HepG2 (cell line): ENCODE results near the gene LNX2. TPM values are rescaled to one million over a fixed set of nuclear protein-coding genes. Genes with fewer than 3 reads are reported as not detected.
A peak's percentile ranks its signal among the peaks of the same experiment; 100 is the strongest.

Experiments
- ATAC-seq: fragments of 200-7000 bp; cut with Tn5 transposase; 3 replicates; pipeline ENCODE4 v1.9.1; 2020; ENCODE audit warnings: mild to moderate bottlenecking, moderate library complexity
- BruUV-seq: library from RNA; stranded (reverse); fragments of 400-500 nt; replicated peaks from 2 replicates; lab custom pipeline; 2021; lab: Mats Ljungman, UMichigan
- CTCF ChIA-PET: fragments of 300-600 bp; formaldehyde crosslinking; extraction: SDS; loops from one replicate; lab custom pipeline; 2021; ENCODE audit warnings: low total read pairs, inconsistent platforms, low intra/inter-chr PET ratio; lab: Yijun Ruan, JAX
- POLR2A ChIA-PET: fragments of 350-600 bp; sonication (Branson Sonifier 250); formaldehyde crosslinking; loops from one replicate; lab custom pipeline; 2020; ENCODE audit warnings: antibody characterized with exemption, inconsistent platforms; lab: Yijun Ruan, JAX
- DNase-seq: peaks from one replicate; pipeline ENCODE4 v3.0.0-alpha.2; 2015; ENCODE audit warnings: low spot score
- FAIRE-seq: peaks from 3 replicates; lab custom pipeline; 2011; peaks lifted over from hg19 to GRCh38; lab: Jason Lieb, UNC
- H2AFZ ChIP-seq: one replicate; pipeline ENCODE4 v1.6.1; 2011; ENCODE audit warnings: low read length, inconsistent platforms
- H3K27ac ChIP-seq: fragments of 300-600 bp; 3 replicates; pipeline ENCODE4 v1.8.0; 2011; ENCODE audit warnings: mixed run types, mild to moderate bottlenecking, mixed read lengths, low read length, inconsistent platforms; ENCODE audit not compliant: insufficient read depth; ENCODE audit errors: extremely low read length
- H3K27me3 ChIP-seq, 2 experiments: fragments of 200-600 bp in 1 of 2; 2 replicates in 1 of 2; 3 replicates in 1 of 2; pipeline versions ENCODE4 v1.6.0 to v1.8.0; 2011; ENCODE audit warnings: low read length in 2 of 2, mild to moderate bottlenecking in 2 of 2, moderate library complexity in 2 of 2, inconsistent platforms in 1 of 2; ENCODE audit not compliant: insufficient read depth in 2 of 2, control insufficient read depth in 1 of 2
- H3K36me3 ChIP-seq, 2 experiments: fragments of 200-600 bp in 1 of 2; replicated peaks in 1 of 2; 2 replicates in 1 of 2; 3 replicates in 1 of 2; pipeline versions ENCODE4 v1.5.1 to v1.8.0; 2011; ENCODE audit warnings: low read length in 2 of 2, inconsistent platforms in 1 of 2; ENCODE audit not compliant: insufficient read depth in 2 of 2, control insufficient read depth in 1 of 2
- H3K4me1 ChIP-seq: 2 replicates; pipeline ENCODE4 v1.5.1; 2012; ENCODE audit warnings: low read length, inconsistent platforms; ENCODE audit not compliant: insufficient read depth
- H3K4me2 ChIP-seq: 2 replicates; pipeline ENCODE4 v1.6.0; 2011; ENCODE audit warnings: low read depth, low read length, inconsistent platforms
- H3K4me3 ChIP-seq, 3 experiments: fragments of 200-600 bp in 1 of 3; sonication (generic), shearing (Covaris generic) in 1 of 3; replicated peaks in 1 of 3; 2 replicates each; pipeline ENCODE4 v1.5.1; 2011 to 2016; ENCODE audit warnings: low read length in 3 of 3, inconsistent platforms in 2 of 3, low read depth in 2 of 3, mild to moderate bottlenecking in 2 of 3, control low read depth in 1 of 3, mixed read lengths in 1 of 3; ENCODE audit not compliant: insufficient read depth in 1 of 3
- H3K79me2 ChIP-seq: one replicate; pipeline ENCODE4 v1.6.1; 2011; ENCODE audit warnings: low read length, inconsistent platforms; ENCODE audit not compliant: insufficient read depth
- H3K9ac ChIP-seq: 2 replicates; pipeline ENCODE4 v1.6.0; 2011; ENCODE audit warnings: mild to moderate bottlenecking, low read depth, low read length, inconsistent platforms; ENCODE audit not compliant: insufficient read depth
- H3K9me3 ChIP-seq: 2 replicates; pipeline ENCODE4 v1.5.1; 2012; ENCODE audit warnings: mild to moderate bottlenecking, low read length
- H4K20me1 ChIP-seq: 2 replicates; pipeline ENCODE4 v1.6.0; 2011; ENCODE audit warnings: inconsistent platforms, mild to moderate bottlenecking, low read length, moderate library complexity; ENCODE audit not compliant: insufficient read depth
- DNMT1 ChIP-seq: sonication (generic); formaldehyde crosslinking; IDR thresholded peaks from 2 replicates; pipeline ENCODE4 v1.5.1; 2020; ENCODE audit warnings: mild to moderate bottlenecking, missing genetic modification reagents
- KDM6A ChIP-seq: IDR thresholded peaks from 2 replicates; pipeline ENCODE4 v1.6.1; 2016; ENCODE audit warnings: low read depth
- PCBP2 ChIP-seq: fragments of 200-400 bp; formaldehyde crosslinking; optimal IDR thresholded peaks from 2 replicates; pipeline ENCODE3; 2018; ENCODE audit warnings: low read length, low read depth; ENCODE audit not compliant: poor library complexity, severe bottlenecking
- RORA ChIP-seq: sonication (generic); formaldehyde crosslinking; IDR thresholded peaks from 2 replicates; pipeline ENCODE4 v1.5.0; 2020; ENCODE audit warnings: mild to moderate bottlenecking, missing genetic modification reagents, moderate library complexity
- SALL1 ChIP-seq: sonication (generic); formaldehyde crosslinking; IDR thresholded peaks from 2 replicates; pipeline ENCODE4 v1.8.0; 2022; ENCODE audit warnings: mild to moderate bottlenecking, missing genetic modification reagents
- SMC3 ChIP-seq: IDR thresholded peaks from 2 replicates; pipeline ENCODE4 v1.6.1; 2011; ENCODE audit warnings: low read length, improper control_type of control experiment
- STAG1 ChIP-seq: sonication (generic); formaldehyde crosslinking; IDR thresholded peaks from 2 replicates; pipeline ENCODE4 v1.4.0; 2020; ENCODE audit warnings: missing genetic modification reagents
- TEAD3 ChIP-seq: optimal IDR thresholded peaks from 2 replicates; pipeline ENCODE3; 2016; ENCODE audit warnings: borderline replicate concordance
- ZFP37 ChIP-seq: sonication (generic); formaldehyde crosslinking; IDR thresholded peaks from 2 replicates; pipeline ENCODE4 v1.4.0; 2020; ENCODE audit warnings: missing genetic modification reagents, borderline replicate concordance
- WGBS: methylation state at CpG from one replicate; pipeline ENCODE4 v1.1.6; 2017; ENCODE audit warnings: low lambda C conversion rate; 5-methylcytosine and 5-hydroxymethylcytosine counted together
- in situ Hi-C: cut with HindIII; loops from 2 replicates; pipeline ENCODE4 v1.10.0; 2017; ENCODE audit warnings: low pct_unique_long_range_greater_than_20kb; ENCODE audit not compliant: extremely low pct_ligation_motif_present
- intact Hi-C: fragments of 100-400 bp; cut with micrococcal nuclease; formaldehyde crosslinking; loops from one replicate; pipeline ENCODE4 v1.10.0; 2022; ENCODE audit not compliant: unreplicated experiment
- polyA plus RNA-seq, 8 experiments: library from polyadenylated mRNA; depleted of rRNA in 3 of 8; stranded (reverse) in 7 of 8; unstranded in 1 of 8; fragments of >200 nt; fragmentation: Illumina TruSeq in 4 of 8; extraction: Trizol in 4 of 8; gene quantifications; 2 replicates each; pipeline versions ENCODE4 v1.2.1 to v1.2.3, GENCODE V29; 2011 to 2016; ENCODE audit warnings: low read depth in 4 of 8, missing spikeins in 1 of 8, mixed read lengths in 1 of 8; ENCODE audit not compliant: insufficient read depth in 1 of 8
- total RNA-seq, 5 experiments: library from RNA; depleted of rRNA; stranded (reverse); fragments of >200 nt; fragmentation: Illumina TruSeq; extraction: Trizol; gene quantifications; 2 replicates each; pipeline ENCODE4 v1.2.3, GENCODE V29; 2016; ENCODE audit warnings: low read depth in 1 of 5
- TF ChIP-seq, protein P1 (sequence below): IDR thresholded peaks from 2 replicates; pipeline ENCODE4 v1.6.1; 2012; ENCODE audit warnings: inconsistent platforms
- TF ChIP-seq, protein P2 (sequence below): sonication (generic); formaldehyde crosslinking; IDR thresholded peaks from 2 replicates; pipeline ENCODE4 v1.4.0; 2020; ENCODE audit warnings: missing genetic modification reagents
- TF ChIP-seq, protein P3 (sequence below): sonication (generic); formaldehyde crosslinking; IDR thresholded peaks from 2 replicates; pipeline ENCODE4 v1.4.0; 2020; ENCODE audit warnings: mild to moderate bottlenecking, missing genetic modification reagents
- TF ChIP-seq, protein P4 (sequence below): sonication (generic); formaldehyde crosslinking; IDR thresholded peaks from 2 replicates; pipeline ENCODE4 v1.5.0; 2020; ENCODE audit warnings: mild to moderate bottlenecking, missing genetic modification reagents
- TF ChIP-seq, protein P5 (sequence below): sonication (generic); formaldehyde crosslinking; IDR thresholded peaks from 2 replicates; pipeline ENCODE4 v1.4.0; 2020; ENCODE audit warnings: mild to moderate bottlenecking, missing genetic modification reagents
- TF ChIP-seq, protein P6 (sequence below): sonication (generic); formaldehyde crosslinking; IDR thresholded peaks from 2 replicates; pipeline ENCODE4 v1.8.1; 2023; ENCODE audit warnings: missing genetic modification reagents, mild to moderate bottlenecking, borderline replicate concordance

Gene LNX2
- total and polyA plus RNA-seq, 2 of the 13 experiments (the other 11 are each of a cell fraction or from before 2014, with no cell fraction given): 9.2 to 9.7 TPM

DNA sequence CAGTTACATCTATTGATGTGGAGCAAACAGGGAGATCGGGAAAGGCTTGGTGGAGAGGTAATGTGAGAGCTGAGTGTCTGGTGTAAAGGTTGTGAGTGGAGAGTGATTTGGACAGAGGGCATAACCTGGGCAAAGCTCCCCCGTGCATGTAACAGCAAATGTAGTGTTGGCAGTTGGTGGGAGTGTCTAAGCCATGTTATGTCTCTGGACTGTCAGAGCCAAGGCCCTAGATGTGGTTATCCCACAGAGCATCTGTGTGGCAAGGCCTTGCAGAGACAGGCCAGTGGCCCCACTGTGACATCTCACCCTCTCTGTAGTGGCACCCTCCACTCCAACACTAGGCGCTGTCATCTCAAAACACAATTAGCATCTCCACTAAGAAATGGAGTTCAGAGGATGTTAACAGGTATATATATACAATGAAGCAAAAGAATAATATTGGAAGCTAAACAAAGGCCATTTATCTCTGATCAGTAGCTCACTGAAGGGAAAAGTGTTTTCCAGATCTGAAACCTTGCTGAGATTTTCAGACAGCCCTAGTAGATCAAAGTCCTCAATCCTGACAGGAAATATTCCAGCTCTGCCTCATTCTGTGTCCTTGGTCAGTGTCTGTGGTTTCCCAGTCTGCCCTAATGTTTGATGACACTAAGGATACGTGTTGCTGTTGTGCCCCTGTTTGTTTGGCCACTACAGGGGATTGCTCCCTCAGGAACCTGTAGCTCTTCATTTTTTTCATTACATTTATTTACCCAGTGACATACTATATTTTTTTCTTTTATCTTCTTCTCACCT is 21.6 kb upstream of the LNX2 start:
- peak; percentile 91 for DNase-seq
- Histone ChIP-seq H4K20me1 (no peaks in the 10 kb centered on the region), H3K27ac (peak overlapping the region; percentile 86), H3K79me2 (peaks cover 47% of the 10 kb centered on the region), H2AFZ (no peak overlapping the region), H3K4me1 (peaks cover 79% of the 10 kb centered on the region), H3K27me3 (no peaks in the 10 kb centered on the region), H3K36me3 (no peaks in the 10 kb centered on the region), H3K4me2 (peak overlapping the region; percentile 86), H3K9ac (peak overlapping the region; percentile 72), H3K4me3 (peak overlapping the region; percentile 2 to 55 (median 26); a peak in 3 of 6 replicates), H3K9me3 (no peaks in the 10 kb centered on the region)
- BruUV-seq: no TSS peak
- CTCF ChIA-PET: no interaction called here
- POLR2A ChIA-PET: interaction anchor here (1.1 to 2.8 kb wide), 3 partner anchors 12 to 20 kb away, joined by 4 to 18 read pairs (median 16); partner anchors contain the start of genes LNX2 and POLR1D
- WGBS: 25% methylated on average over 4 of the region's 4 CpGs
- in situ Hi-C loops (no loop called here), intact Hi-C loops (loop anchor here (1.0 kb wide), 1 partner anchor 21 kb away; the partner anchor contains the start of gene POLR1D)
- peak; percentile 78 for FAIRE-seq
- ATAC-seq: peak; percentile 97
- peak; percentile 65 for TF ChIP-seq KDM6A (CRISPR knock-in tag)
- TF ChIP-seq, protein P1, sequence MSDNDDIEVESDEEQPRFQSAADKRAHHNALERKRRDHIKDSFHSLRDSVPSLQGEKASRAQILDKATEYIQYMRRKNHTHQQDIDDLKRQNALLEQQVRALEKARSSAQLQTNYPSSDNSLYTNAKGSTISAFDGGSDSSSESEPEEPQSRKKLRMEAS: no peak
- 0 out of 2 replicates have a peak, but pooled peaks have one; percentile 26 for TF ChIP-seq ZFP37
- TF ChIP-seq, protein P2, sequence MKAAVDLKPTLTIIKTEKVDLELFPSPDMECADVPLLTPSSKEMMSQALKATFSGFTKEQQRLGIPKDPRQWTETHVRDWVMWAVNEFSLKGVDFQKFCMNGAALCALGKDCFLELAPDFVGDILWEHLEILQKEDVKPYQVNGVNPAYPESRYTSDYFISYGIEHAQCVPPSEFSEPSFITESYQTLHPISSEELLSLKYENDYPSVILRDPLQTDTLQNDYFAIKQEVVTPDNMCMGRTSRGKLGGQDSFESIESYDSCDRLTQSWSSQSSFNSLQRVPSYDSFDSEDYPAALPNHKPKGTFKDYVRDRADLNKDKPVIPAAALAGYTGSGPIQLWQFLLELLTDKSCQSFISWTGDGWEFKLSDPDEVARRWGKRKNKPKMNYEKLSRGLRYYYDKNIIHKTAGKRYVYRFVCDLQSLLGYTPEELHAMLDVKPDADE (CRISPR knock-in tag): no peak
- no peak for TF ChIP-seq STAG1 (CRISPR knock-in tag)
- TF ChIP-seq, protein P3, sequence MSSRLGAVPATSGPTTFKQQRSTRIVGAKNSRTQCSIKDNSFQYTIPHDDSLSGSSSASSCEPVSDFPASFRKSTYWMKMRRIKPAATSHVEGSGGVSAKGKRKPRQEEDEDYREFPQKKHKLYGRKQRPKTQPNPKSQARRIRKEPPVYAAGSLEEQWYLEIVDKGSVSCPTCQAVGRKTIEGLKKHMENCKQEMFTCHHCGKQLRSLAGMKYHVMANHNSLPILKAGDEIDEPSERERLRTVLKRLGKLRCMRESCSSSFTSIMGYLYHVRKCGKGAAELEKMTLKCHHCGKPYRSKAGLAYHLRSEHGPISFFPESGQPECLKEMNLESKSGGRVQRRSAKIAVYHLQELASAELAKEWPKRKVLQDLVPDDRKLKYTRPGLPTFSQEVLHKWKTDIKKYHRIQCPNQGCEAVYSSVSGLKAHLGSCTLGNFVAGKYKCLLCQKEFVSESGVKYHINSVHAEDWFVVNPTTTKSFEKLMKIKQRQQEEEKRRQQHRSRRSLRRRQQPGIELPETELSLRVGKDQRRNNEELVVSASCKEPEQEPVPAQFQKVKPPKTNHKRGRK: no peak
- no peak for TF ChIP-seq SMC3
- no peak for TF ChIP-seq DNMT1 (CRISPR knock-in tag)
- peak; percentile 80 for TF ChIP-seq TEAD3
- no peak for TF ChIP-seq PCBP2
- no peak for TF ChIP-seq RORA
- TF ChIP-seq, protein P4, sequence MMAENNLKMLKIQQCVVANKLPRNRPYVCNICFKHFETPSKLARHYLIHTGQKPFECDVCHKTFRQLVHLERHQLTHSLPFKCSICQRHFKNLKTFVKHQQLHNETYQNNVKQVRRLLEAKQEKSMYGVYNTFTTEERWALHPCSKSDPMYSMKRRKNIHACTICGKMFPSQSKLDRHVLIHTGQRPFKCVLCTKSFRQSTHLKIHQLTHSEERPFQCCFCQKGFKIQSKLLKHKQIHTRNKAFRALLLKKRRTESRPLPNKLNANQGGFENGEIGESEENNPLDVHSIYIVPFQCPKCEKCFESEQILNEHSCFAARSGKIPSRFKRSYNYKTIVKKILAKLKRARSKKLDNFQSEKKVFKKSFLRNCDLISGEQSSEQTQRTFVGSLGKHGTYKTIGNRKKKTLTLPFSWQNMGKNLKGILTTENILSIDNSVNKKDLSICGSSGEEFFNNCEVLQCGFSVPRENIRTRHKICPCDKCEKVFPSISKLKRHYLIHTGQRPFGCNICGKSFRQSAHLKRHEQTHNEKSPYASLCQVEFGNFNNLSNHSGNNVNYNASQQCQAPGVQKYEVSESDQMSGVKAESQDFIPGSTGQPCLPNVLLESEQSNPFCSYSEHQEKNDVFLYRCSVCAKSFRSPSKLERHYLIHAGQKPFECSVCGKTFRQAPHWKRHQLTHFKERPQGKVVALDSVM (CRISPR knock-in tag): no peak
- TF ChIP-seq, protein P5, sequence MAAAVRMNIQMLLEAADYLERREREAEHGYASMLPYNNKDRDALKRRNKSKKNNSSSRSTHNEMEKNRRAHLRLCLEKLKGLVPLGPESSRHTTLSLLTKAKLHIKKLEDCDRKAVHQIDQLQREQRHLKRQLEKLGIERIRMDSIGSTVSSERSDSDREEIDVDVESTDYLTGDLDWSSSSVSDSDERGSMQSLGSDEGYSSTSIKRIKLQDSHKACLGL: no peak
- TF ChIP-seq, protein P6, sequence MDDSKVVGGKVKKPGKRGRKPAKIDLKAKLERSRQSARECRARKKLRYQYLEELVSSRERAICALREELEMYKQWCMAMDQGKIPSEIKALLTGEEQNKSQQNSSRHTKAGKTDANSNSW (CRISPR knock-in tag): no peak
- peak; percentile 45 for TF ChIP-seq SALL1 (CRISPR knock-in tag)
